Activated CD8-positive, alpha-beta memory T cell treated with anti-CD3 and anti-CD28 coated beads, Interleukin-2, amount 50 U/mL, for 1 hour (primary cell): ENCODE results near the gene ANAPC5.
"Not testable (repeated sequence)": the region's sequence is repeated elsewhere in the genome, so short reads cannot be mapped to it uniquely, and the experiment has no call there.

Experiments
- DNase-seq: peaks from one replicate; pipeline ENCODE4 v3.0.0-alpha.2; 2020; ENCODE audit errors: extremely low read depth

ANAPC5 gene, protein sequence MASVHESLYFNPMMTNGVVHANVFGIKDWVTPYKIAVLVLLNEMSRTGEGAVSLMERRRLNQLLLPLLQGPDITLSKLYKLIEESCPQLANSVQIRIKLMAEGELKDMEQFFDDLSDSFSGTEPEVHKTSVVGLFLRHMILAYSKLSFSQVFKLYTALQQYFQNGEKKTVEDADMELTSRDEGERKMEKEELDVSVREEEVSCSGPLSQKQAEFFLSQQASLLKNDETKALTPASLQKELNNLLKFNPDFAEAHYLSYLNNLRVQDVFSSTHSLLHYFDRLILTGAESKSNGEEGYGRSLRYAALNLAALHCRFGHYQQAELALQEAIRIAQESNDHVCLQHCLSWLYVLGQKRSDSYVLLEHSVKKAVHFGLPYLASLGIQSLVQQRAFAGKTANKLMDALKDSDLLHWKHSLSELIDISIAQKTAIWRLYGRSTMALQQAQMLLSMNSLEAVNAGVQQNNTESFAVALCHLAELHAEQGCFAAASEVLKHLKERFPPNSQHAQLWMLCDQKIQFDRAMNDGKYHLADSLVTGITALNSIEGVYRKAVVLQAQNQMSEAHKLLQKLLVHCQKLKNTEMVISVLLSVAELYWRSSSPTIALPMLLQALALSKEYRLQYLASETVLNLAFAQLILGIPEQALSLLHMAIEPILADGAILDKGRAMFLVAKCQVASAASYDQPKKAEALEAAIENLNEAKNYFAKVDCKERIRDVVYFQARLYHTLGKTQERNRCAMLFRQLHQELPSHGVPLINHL

GRCh38 chr12:121351820-121352681 is at the start of gene ANAPC5:
Gene ANAPC5, minus strand, starts transcription at chr12:121352411. Its CDS starts 71 bp downstream, at chr12:121352340.
- peak; percentile 85 for DNase-seq

- peak; percentile 36 for DNase-seq
Observed at GRCh38 chr12:121400332-121401139, 48.3 kb upstream of the ANAPC5 start.

GRCh38 chr12:121399391-121400331 is 47.5 kb upstream of the ANAPC5 start, which contains the start of gene RNF34:
Gene RNF34, plus strand, starts transcription at chr12:121400118. Its CDS starts 95 bp downstream, at chr12:121400213.
- DNase-seq = peak; percentile 96

DNA sequence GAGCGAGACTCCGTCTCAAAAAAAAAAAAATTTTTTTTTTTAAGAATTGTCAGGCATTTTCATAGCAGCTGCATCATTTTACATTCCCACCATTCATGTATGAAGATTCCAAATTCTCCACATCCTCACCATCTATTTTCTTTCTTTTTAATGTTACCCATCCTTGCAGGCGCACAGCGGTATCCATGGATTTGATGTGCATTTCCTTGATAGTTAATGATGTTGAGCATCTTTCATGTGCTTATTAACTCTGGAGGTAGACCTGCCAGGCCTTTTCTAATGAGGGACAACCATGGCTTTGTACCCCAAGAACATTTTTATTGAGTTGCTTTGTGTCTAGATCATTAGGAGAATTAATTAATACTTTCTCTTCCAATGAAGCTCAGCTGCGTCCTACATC is 46.1 kb upstream of the ANAPC5 start:
- no peak for DNase-seq

- DNase-seq = no peak
Observed at GRCh38 chr12:121397521-121397920, 45.3 kb upstream of the ANAPC5 start.

DNA sequence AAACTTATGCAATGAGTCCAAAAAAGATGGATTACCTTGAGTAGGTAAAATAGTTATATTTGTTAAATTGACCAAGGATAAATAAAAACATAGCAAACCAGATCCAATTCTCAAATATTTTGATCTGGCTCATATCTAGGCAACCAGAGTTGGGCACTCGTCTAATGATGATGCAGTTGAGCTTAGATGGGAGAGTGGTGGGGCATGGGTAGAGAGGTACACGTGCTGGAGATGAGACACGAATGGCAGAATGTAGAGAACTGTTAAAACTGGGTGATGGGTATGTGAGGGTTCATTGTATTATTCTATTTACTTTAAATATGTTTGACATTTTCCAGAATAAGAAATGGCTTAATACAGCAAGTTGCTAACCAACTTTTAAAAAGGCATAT is 40.1 kb upstream of the ANAPC5 start:
- DNase-seq = no peak

GRCh38 chr12:121391619-121392324 is 39.6 kb upstream of the ANAPC5 start:
- no peak for DNase-seq

GRCh38 chr12:121390856-121391255 is 38.6 kb upstream of the ANAPC5 start:
- no peak for DNase-seq

DNA sequence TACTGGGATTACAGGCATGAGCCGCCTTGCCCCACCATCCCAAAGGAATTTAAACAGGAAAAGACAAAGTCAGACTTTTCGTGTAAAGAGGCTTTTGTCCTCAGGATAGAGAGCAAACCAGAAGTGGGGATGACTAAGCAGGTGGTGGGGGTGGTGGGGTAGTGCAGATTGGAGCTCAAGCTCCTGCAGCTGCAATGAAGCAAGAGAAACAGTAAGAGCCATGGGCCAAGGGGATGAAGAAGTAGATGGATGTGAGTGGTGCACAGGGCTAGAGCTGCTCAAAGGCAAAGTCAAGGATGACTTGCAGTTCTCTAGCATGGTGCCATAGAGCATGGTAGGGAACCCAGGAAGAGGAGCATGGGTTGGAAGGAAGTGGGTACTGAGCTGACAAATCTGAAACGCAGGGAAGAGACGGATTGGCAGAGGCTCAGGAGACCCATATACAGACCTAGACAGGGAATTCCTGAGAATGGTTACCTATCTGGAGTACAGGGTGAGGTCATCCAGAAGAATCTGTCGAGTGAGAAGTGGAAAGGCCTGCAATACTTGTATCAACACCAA is 36.3 kb upstream of the ANAPC5 start:
- no peak for DNase-seq

GRCh38 chr12:121384891-121385290 is 32.7 kb upstream of the ANAPC5 start:
- DNase-seq = not testable (repeated sequence)

DNA sequence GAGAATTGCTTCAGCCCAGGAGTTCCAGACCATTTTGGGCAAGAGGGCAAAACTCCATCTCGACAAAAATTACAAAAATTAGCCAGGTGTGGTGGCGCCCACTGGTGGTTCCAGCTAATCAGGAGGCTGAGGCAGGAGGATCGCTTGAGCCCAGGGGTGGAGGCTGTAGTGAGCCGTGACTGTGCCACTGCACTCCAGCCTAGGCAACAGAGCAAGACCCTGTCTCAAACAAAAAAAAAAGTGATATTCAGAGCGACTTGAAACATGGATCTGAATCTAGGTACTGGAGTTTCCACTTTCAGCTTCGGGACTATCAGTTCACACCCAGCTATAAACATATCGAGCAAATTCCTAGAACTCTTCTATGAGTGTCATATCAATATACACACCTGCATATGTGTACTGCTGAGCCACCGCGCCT is 31.4 kb upstream of the ANAPC5 start:
- no peak for DNase-seq

- no peak for DNase-seq
Observed at GRCh38 chr12:121379945-121380344, 27.7 kb upstream of the ANAPC5 start.

- DNase-seq = no peak
Observed at GRCh38 chr12:121378736-121379135, 26.5 kb upstream of the ANAPC5 start.

DNA sequence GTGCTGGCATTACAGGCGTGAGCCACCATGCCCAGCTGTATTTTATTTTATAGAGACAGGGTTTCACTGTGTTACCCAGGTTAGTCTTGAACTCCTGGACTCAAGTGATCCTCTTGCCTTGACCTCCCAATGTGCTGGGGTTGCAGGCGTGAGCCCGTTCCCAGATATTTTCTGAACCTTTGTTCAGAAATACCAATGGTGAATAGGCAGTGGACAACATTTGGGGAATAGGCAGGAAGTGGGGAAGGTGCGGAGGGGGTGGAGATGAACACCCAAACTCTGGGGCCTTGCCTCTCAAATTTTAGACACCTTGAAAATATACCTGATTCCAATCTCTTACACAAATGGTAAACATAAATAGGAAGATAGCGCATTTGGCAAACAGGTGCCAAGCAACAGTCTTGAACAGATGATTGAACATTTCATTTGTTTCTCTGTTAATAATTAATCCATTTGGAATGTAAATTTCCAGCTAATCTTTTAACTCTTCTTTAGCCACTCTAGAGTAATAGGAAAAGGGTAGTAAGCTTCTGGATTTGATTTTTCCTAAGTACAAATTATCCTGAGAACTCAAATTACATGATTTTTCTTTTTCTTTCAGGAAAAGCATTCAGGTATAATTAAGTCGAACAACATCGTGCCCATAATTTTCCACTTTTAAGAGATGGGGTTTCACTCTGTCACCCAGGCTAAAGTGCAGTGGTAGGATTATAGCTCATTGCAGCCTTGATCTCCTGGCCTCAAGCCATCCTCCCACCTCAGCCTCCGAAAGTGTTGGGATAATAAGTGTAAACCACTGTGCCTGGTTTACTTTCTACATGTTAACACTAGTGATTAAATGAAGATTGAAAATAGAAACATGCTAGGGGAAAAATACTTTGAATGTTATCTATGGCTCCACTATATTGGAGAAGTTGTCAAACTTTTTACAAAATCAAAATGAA is 24.8 kb upstream of the ANAPC5 start:
- no peak for DNase-seq

DNA sequence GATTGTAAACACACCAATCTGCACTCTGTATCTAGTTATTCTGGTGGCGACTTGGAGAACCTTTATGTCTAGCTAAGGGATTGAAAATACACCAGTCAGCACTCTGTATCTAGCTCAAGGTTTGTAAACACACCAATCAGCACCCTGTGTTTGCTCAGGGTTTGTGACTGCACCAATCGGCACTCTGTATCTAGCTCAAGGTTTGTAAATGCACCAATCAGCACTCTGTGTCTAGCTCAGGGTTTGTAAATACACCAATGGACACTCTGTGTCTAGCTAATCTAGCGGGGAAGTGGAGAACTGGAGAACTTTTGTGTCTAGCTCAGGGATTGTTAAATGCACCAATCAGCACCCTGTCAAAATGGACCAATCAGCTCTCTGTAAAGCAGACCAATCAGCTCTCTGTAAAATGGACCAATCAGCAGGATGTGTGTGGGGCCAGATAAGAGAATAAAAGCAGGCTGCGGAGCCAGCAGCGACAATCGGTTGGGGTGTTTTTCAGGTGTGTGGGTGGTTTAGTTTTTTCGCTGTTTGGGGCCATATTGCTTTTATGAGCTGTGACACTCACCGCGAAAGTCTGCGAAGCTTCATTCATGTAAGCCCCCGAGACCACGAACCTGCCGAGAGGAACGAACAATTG is 22.9 kb upstream of the ANAPC5 start:
- DNase-seq = not testable (repeated sequence)

DNA sequence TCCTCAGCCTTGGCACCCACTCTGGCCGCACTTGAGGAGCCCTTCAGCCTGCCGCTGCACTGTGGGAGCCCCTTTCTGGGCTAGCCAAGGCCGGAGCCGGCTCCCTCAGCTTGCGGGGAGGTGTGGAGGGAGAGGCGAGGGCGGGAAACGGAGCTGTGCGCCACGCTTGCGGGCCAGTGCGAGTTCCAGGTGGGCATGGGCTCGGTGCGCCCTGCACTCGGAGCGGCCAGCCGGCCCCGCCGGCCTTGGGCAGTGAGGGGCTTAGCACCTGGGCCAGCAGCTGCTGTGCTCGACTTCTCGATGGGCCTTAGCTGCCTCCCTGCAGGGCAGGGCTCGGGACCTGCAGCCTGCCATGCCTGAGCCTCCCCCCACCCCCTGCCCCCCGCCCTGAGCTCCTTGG is 22.1 kb upstream of the ANAPC5 start:
- DNase-seq = not testable (repeated sequence)

DNA sequence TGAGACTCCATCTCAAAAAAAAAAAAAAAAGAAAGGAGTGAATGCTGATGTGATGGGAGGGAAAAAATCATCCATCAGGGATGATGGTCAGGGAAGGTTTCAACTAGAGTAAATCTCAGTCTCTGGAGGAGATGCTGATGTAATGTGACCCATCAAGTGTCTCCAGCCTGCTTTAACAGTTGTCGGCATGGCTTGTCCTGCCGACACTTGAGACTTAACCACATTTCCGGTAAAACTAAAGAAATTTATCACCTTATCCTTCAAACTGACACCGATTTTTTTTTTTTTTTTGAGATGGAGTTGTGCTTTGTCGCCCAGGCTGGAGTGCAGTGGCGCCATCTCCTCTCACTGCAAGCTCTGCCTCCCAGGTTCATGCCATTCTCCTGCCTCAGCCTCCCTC is 21.5 kb upstream of the ANAPC5 start:
- DNase-seq = no peak
